Type B pancreatic cell (in vitro differentiated cells): ENCODE data around the gene SCYL2. TPM values are rescaled to one million over a fixed set of nuclear protein-coding genes. Genes with fewer than 3 reads are reported as not detected.
"Not testable (repeated sequence)": the region's sequence is repeated elsewhere in the genome, so short reads cannot be mapped to it uniquely, and the experiment has no call there.

Experiments
- DNase-seq: peaks from one replicate; pipeline ENCODE4 v3.0.0; 2021; ENCODE audit warnings: mixed read lengths; ENCODE audit not compliant: unreplicated experiment; ENCODE audit errors: extremely low spot score
- H3K27ac Mint-ChIP-seq: 2 replicates; pipeline ENCODE4 v1.8.0; 2021; ENCODE audit warnings: mild to moderate bottlenecking, mixed read lengths
- H3K27me3 Mint-ChIP-seq: 2 replicates; pipeline ENCODE4 v1.8.0; 2021; ENCODE audit warnings: mixed read lengths
- H3K36me3 Mint-ChIP-seq: 2 replicates; pipeline ENCODE4 v1.8.0; 2021; ENCODE audit warnings: mixed read lengths
- H3K4me1 Mint-ChIP-seq: one replicate; pipeline ENCODE4 v1.8.0; 2021; ENCODE audit warnings: mixed read lengths; ENCODE audit not compliant: unreplicated experiment
- H3K4me3 Mint-ChIP-seq: 2 replicates; pipeline ENCODE4 v1.8.0; 2021; ENCODE audit warnings: mild to moderate bottlenecking, mixed read lengths
- H3K9me3 Mint-ChIP-seq: 2 replicates; pipeline ENCODE4 v1.8.0; 2021; ENCODE audit warnings: mixed read lengths
- CTCF ChIP-seq: fragments of 200-600 bp; sonication (generic); conservative IDR thresholded peaks from 2 replicates; pipeline ENCODE4 v1.5.0; 2021; ENCODE audit warnings: antibody characterized with exemption, mild to moderate bottlenecking
- total RNA-seq: library from RNA; stranded (reverse); gene quantifications from 2 replicates; pipeline ENCODE4 v1.2.1, GENCODE V29; 2021; ENCODE audit warnings: low replicate concordance

SCYL2 gene
- total RNA-seq, 1 donor from 2014 or later = 53.9 TPM

DNA sequence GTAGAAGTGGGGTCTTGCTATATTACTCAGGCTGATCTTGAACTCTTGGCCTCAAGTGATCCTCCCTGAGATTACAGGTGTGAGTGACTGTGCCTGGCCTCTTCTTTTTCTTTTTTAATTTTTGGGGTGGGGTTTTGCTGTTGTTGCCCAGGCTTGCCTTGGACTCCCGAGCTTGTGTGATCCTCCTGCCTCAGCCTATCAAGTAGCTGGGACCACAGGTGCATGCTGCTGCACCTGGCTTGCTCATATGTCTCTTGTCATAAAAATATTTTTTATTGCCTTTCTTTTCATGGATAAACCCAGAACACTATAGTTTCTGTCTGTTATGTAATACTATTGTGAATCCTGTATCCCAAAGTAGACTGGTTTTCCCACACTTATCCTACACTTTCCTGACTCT, 26.0 kb downstream of the SCYL2 start:
- H3K4me3 Mint-ChIP-seq = no peak overlapping the region
- no peak overlapping the region for H3K27ac Mint-ChIP-seq
- H3K4me1 Mint-ChIP-seq = no peaks in the 10 kb centered on the region
- H3K36me3 Mint-ChIP-seq = peaks cover 19% of the 10 kb centered on the region
- DNase-seq = no peak
- no peaks in the 10 kb centered on the region for H3K9me3 Mint-ChIP-seq
- H3K27me3 Mint-ChIP-seq = no peaks in the 10 kb centered on the region
- no peak for TF ChIP-seq CTCF

GRCh38 chr12:100294366-100294765, 27.4 kb downstream of the SCYL2 start:
- H3K4me3 Mint-ChIP-seq, H3K27me3 Mint-ChIP-seq, H3K9me3 Mint-ChIP-seq, H3K27ac Mint-ChIP-seq, DNase-seq, H3K4me1 Mint-ChIP-seq: not testable (repeated sequence)
- peaks cover 24% of the 10 kb centered on the region for H3K36me3 Mint-ChIP-seq

GRCh38 chr12:100295764-100296555, 29.0 kb downstream of the SCYL2 start:
- H3K4me3 Mint-ChIP-seq = no peak overlapping the region
- no peak for DNase-seq
- no peaks in the 10 kb centered on the region for H3K4me1 Mint-ChIP-seq
- TF ChIP-seq CTCF = no peak
- peaks cover 6% of the 10 kb centered on the region for H3K9me3 Mint-ChIP-seq
- peaks cover 38% of the 10 kb centered on the region for H3K36me3 Mint-ChIP-seq
- no peaks in the 10 kb centered on the region for H3K27me3 Mint-ChIP-seq
- H3K27ac Mint-ChIP-seq = no peak overlapping the region

GRCh38 chr12:100302081-100302480, 35.1 kb downstream of the SCYL2 start:
- H3K9me3 Mint-ChIP-seq = peaks cover 19% of the 10 kb centered on the region
- no peak for DNase-seq
- H3K27me3 Mint-ChIP-seq = no peaks in the 10 kb centered on the region
- no peak overlapping the region for H3K4me3 Mint-ChIP-seq
- H3K36me3 Mint-ChIP-seq = peaks cover 78% of the 10 kb centered on the region
- H3K4me1 Mint-ChIP-seq = no peaks in the 10 kb centered on the region
- TF ChIP-seq CTCF = no peak
- no peak overlapping the region for H3K27ac Mint-ChIP-seq

DNA sequence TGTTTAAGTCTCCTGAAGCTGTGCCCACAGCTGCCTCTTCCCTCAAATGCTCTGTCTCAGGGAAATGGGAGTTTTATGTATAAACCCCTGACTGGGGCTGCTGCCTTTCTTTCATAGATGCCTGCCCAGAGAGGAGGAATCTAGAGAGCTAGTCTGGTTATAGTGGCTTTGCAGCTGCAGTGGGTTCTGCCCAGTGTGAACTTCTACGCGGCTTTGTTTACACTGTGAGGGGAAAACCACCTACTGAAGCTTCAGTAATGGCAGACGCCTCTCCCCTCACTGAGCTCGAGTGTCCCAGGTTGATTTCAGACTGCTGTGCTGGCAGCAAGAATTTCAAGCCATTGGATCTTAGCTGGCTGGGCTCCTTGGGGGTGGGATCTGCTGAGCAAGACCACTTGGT, 36.9 kb downstream of the SCYL2 start:
- no peak for TF ChIP-seq CTCF
- peaks cover 19% of the 10 kb centered on the region for H3K9me3 Mint-ChIP-seq

DNA sequence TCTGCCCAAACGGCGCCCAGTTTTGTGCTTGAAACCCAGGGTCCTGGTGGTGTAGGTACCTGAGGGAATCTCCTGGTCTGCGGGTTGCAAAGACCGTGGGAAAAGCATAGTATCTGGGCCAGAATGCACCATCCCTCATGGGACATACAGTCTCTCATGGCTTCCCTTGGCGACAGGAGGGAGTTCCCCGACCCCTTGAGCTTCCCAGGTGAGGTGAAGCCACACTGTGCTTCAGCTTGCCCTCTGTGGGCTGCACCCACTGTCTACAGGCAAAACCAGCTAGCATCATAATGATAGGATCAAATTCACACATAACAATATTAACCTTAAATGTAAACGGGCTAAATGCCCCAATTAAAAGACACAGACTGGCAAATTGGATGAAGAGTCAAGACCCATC, 37.4 kb downstream of the SCYL2 start:
- H3K4me3 Mint-ChIP-seq, H3K4me1 Mint-ChIP-seq, DNase-seq, H3K27ac Mint-ChIP-seq, H3K27me3 Mint-ChIP-seq: not testable (repeated sequence)
- H3K9me3 Mint-ChIP-seq = peaks cover 19% of the 10 kb centered on the region
- H3K36me3 Mint-ChIP-seq = peaks cover 82% of the 10 kb centered on the region

More for the DNA sequence above, 36.9 kb downstream of the SCYL2 start:
- Mint-ChIP-seq H3K27ac (no peak overlapping the region), H3K4me3 (no peak overlapping the region), H3K4me1 (no peaks in the 10 kb centered on the region), H3K36me3 (peaks cover 83% of the 10 kb centered on the region), H3K27me3 (no peaks in the 10 kb centered on the region)
- DNase-seq = no peak

- DNase-seq, H3K27ac Mint-ChIP-seq, H3K27me3 Mint-ChIP-seq, H3K4me3 Mint-ChIP-seq, H3K4me1 Mint-ChIP-seq, H3K9me3 Mint-ChIP-seq: not testable (repeated sequence)
- H3K36me3 Mint-ChIP-seq = peaks cover 56% of the 10 kb centered on the region
These were observed 41.2 kb downstream of the SCYL2 start for GRCh38 chr12:100308138-100308537.
